Testis (tissue), 3 donors: ENCODE data around the gene MYLK4. TPM values are rescaled to one million over a fixed set of nuclear protein-coding genes. Genes with fewer than 3 reads are reported as not detected.

Experiments
- DNase-seq: peaks from one replicate; pipeline ENCODE4 v3.0.0-alpha.2; 2019
- H3K27ac ChIP-seq, 2 donors: fragments of 200-600 bp; sonication (generic); one replicate each; pipeline ENCODE4 v1.5.1; 2019
- H3K27me3 ChIP-seq: fragments of 200-600 bp; sonication (generic); one replicate; pipeline ENCODE4 v1.5.1; 2019
- H3K36me3 ChIP-seq: fragments of 200-600 bp; sonication (generic); one replicate; pipeline ENCODE4 v1.5.1; 2017; ENCODE audit warnings: low read depth; ENCODE audit errors: missing control alignments
- H3K4me1 ChIP-seq: fragments of 200-600 bp; sonication (generic); one replicate; pipeline ENCODE4 v1.5.1; 2019
- H3K4me3 ChIP-seq, 2 donors: fragments of 200-600 bp; sonication (generic); one replicate each; pipeline ENCODE4 v1.5.1; 2017 to 2019
- H3K9me3 ChIP-seq: fragments of 200-600 bp; sonication (generic); one replicate; pipeline ENCODE4 v1.5.1; 2017
- POLR2A ChIP-seq: fragments of 450-650 bp; IDR thresholded peaks from one replicate; pipeline ENCODE4 v1.6.1; 2017; ENCODE audit warnings: antibody characterized with exemption, mild to moderate bottlenecking, moderate library complexity
- WGBS, 2 donors: methylation state at CpG; one replicate each; pipeline ENCODE4 v1.1.5; 2018; 5-methylcytosine and 5-hydroxymethylcytosine counted together
- intact Hi-C: fragments of 100-400 bp; cut with DNase I; formaldehyde crosslinking; loops from one replicate; pipeline ENCODE4 v1.15.1; 2023; ENCODE audit warnings: low total_unique reads
- polyA plus RNA-seq: library from polyadenylated mRNA; stranded (reverse); fragments of 350-450 nt; fragmentation: Illumina TruSeq; extraction: RNeasy Lipid Tissue Mini Kit (QIAGEN cat#74804); gene quantifications from one replicate; pipeline ENCODE4 v1.2.3, GENCODE V29; 2014; ENCODE audit warnings: low read depth, low replicate concordance; ENCODE audit not compliant: insufficient read depth
- total RNA-seq, 2 donors: library from RNA; depleted of rRNA; stranded (reverse); fragments of >200 nt; gene quantifications; one replicate each; pipeline ENCODE4 v1.2.3, GENCODE V29; 2016
- TF ChIP-seq, protein P1 (sequence below), 3 experiments: fragments of 450-650 bp in 2 of 3; fragments of 200-600 bp in 1 of 3; sonication (generic) in 1 of 3; IDR thresholded peaks; one replicate each; pipeline ENCODE4 v1.5.1; 2016 to 2019; ENCODE audit warnings: antibody characterized with exemption in 3 of 3, mild to moderate bottlenecking in 2 of 3, moderate library complexity in 1 of 3

Gene MYLK4
- total and polyA plus RNA-seq, 3 donors from 2014 or later, result 0.62 to 1.5 (median 0.71) TPM

DNA sequence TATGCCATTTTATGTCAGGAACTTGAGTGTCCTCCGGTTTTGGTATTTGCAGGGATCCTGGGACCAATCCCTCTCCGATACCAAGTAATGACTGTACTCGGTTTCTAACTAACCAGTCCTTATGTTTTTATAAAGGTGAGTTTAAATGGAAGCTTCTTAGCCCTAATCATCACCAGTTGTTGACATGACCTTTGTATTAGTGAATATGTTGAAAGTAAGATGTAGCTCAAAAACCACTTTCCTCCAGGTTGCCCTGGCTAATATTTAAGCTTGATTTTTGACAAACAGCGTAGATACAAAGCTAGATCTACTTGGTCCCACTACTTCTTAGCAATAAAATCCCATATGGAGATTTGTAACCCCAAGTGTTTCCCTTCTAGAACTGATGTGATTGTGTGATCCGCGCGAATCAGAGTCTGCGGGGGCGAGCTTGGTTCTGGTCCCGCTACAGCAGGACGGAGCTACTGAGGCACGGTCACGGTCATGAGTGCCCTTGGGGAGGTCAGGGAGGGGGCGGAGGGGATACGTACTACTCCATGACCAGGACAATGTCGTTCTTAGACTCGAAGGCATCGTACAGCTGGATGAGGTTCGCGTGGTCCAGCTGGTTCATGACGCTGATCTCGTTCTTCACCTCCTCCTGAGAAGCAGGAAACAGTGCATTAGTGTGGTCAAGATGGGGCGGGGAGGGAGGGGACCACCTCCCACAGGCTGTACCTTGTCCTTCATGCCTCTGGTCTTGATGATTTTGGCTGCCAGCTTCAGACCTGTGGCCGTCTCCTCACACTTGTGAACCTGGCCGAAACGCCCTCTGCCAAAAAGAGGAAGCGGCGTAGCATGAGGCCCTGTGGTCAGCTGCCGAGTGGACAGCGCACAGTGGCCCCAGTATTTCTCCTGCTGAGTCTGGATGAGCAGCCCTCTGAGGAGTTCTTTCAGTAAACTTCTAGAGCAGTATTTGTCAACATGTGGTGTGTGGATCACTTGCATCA is 65.7 kb downstream of the MYLK4 start:
- Histone ChIP-seq H3K4me3 (no peak overlapping the region), H3K27me3 (no peaks in the 10 kb centered on the region), H3K36me3 (no peaks in the 10 kb centered on the region), H3K9me3 (no peaks in the 10 kb centered on the region), H3K4me1 (no peaks in the 10 kb centered on the region), H3K27ac (no peak overlapping the region)
- DNase-seq, result no peak
- TF ChIP-seq, protein P1, sequence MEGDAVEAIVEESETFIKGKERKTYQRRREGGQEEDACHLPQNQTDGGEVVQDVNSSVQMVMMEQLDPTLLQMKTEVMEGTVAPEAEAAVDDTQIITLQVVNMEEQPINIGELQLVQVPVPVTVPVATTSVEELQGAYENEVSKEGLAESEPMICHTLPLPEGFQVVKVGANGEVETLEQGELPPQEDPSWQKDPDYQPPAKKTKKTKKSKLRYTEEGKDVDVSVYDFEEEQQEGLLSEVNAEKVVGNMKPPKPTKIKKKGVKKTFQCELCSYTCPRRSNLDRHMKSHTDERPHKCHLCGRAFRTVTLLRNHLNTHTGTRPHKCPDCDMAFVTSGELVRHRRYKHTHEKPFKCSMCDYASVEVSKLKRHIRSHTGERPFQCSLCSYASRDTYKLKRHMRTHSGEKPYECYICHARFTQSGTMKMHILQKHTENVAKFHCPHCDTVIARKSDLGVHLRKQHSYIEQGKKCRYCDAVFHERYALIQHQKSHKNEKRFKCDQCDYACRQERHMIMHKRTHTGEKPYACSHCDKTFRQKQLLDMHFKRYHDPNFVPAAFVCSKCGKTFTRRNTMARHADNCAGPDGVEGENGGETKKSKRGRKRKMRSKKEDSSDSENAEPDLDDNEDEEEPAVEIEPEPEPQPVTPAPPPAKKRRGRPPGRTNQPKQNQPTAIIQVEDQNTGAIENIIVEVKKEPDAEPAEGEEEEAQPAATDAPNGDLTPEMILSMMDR (IDR thresholded peaks at IDR 0.05), result no peak
- intact Hi-C loops, result no loop called here
- 94 to 96% methylated on average over 27 to 30 of the region's 30 CpGs for WGBS, 2 donors

DNA sequence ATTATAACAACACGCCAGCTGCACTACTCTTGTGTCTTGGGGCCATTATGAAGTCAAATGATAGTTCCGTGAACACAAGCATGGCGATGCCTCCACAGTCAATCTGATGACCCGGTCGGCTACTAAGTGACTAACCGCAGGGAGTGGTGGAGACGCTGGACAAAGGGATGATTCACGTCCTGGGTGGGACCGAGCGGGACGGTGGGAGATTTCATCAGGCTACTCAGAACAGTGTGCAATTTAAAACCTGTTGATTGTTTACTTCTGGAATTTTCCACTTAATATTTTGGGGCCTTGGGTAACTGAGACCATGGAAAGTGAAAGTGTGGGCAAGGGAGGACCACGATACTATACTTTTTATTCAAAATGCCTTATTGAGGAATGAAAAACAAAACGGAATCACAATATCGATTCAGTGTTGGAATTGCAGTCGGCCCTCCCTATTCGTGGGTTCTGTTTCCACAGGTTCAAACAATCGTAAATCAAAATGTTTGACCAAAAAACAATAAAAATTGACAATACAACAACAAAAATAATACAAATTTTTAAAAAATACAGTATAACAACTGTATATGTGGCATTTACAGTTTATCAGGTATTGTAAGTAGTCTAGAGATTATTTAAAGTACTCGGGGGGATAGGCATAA is 66.5 kb downstream of the MYLK4 start:
- H3K36me3 ChIP-seq, result no peaks in the 10 kb centered on the region
- no peaks in the 10 kb centered on the region for H3K27me3 ChIP-seq
- no peak overlapping the region for H3K4me3 ChIP-seq
- intact Hi-C loops, result no loop called here
- TF ChIP-seq, protein P1 (IDR thresholded peaks at IDR 0.05), result no peak
- no peak for TF ChIP-seq POLR2A
- no peak for DNase-seq
- H3K9me3 ChIP-seq, result no peaks in the 10 kb centered on the region
- no peak overlapping the region for H3K27ac ChIP-seq
- WGBS, 2 donors, result 93 to 94% methylated on average over 18 of the region's 18 CpGs
- H3K4me1 ChIP-seq, result no peaks in the 10 kb centered on the region

DNA sequence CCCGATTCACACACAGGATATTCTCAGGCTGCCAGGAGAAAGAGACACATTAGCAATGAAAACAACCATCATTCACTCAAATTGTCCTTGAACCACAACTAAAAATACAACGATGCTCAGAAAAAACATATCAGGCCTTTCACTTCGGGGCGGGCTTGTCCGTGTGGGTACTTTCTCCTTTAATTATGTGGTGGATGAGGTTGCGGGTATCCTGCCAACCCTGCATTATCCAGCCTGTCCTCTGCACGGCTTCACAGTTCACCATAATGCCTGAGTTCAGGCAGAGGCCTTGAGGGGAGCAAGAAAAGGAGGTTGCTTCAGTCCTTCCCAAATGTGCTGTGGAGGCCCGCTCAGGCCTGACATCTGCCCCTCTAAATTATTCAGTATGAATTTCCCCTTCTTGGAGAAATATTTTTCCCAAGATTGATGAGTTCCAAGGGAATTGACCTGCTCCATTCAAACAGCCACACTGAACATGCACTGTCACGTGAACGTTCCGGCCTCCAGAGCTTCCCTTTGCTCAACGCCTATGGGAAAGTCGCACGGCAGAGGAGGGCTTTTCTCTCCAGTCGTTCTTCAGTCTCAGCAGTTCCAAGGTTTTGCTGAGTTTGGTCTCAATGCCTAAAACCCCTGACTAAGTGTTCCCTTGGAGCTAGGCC is 70.3 kb downstream of the MYLK4 start:
- WGBS, 2 donors, result 69 to 73% methylated on average over 15 of the region's 15 CpGs
- intact Hi-C loops, result no loop called here
- Histone ChIP-seq H3K27ac (no peak overlapping the region), H3K36me3 (no peaks in the 10 kb centered on the region), H3K4me1 (no peaks in the 10 kb centered on the region), H3K4me3 (no peak overlapping the region), H3K9me3 (no peaks in the 10 kb centered on the region), H3K27me3 (no peaks in the 10 kb centered on the region)
- TF ChIP-seq POLR2A, result no peak
- TF ChIP-seq, protein P1 (IDR thresholded peaks at IDR 0.05), result no peak
- DNase-seq, result no peak

DNA sequence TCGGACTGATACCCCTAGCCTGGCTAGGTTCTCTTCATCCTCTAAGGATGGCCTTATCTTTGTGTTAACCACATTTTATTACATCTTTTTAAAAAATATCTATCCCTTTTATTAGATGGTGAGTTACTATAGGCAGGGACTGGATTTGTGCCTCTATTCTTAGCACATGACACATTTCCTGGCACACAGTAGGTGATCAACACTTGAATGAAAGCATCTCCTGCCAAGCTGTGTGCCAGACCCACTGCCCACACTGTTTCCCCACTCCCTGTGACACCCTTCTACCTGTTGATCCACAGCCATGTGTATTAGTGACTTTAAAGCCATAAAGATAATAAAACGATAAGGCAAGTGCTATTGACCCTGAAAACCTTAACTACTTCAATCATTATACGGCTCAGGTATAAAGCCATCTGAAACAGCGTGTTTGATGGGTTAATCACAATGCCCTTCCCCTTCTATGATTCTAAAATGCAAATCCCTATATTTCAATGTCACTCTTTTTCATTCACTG is 73.6 kb downstream of the MYLK4 start:
- Histone ChIP-seq H3K27ac (no peak overlapping the region), H3K36me3 (no peaks in the 10 kb centered on the region), H3K27me3 (no peaks in the 10 kb centered on the region), H3K4me1 (no peaks in the 10 kb centered on the region), H3K4me3 (no peak overlapping the region), H3K9me3 (no peaks in the 10 kb centered on the region)
- intact Hi-C loops, result no loop called here
- no peak for DNase-seq
- 91 to 96% methylated on average over 4 of the region's 4 CpGs for WGBS, 2 donors
- TF ChIP-seq, protein P1 (IDR thresholded peaks at IDR 0.05), result no peak
- TF ChIP-seq POLR2A, result no peak
